H1 (cell line): ENCODE data around the gene NUMB. TPM values are rescaled to one million over a fixed set of nuclear protein-coding genes. Genes with fewer than 3 reads are reported as not detected.

ENCODE experiments used
- CTCF ChIA-PET: fragments of 300-600 bp; sonication (Branson Sonifier 250); formaldehyde crosslinking; loops from one replicate; lab custom pipeline; 2021; ENCODE audit not compliant: partially characterized antibody; lab: Charles Lee
- POLR2A ChIA-PET: fragments of 300-600 bp; sonication (Branson Sonifier 250); formaldehyde crosslinking; loops from one replicate; lab custom pipeline; 2021; ENCODE audit warnings: inconsistent platforms; ENCODE audit not compliant: partially characterized antibody; lab: Charles Lee
- DNase-seq, 2 experiments: peaks; one replicate each; pipeline versions ENCODE4 v3.0.0 to v3.0.0-alpha.2; 2010 to 2022; ENCODE audit warnings: low spot score in 2 of 2, low read depth in 1 of 2, mixed read lengths in 1 of 2
- FAIRE-seq: peaks from 2 replicates; lab custom pipeline; 2011; peaks lifted over from hg19 to GRCh38; lab: Jason Lieb, UNC
- H2AFZ ChIP-seq: 2 replicates; pipeline ENCODE4 v1.8.1; 2012; ENCODE audit warnings: low read length, inconsistent platforms
- H2AK5ac ChIP-seq: 2 replicates; pipeline ENCODE4 v1.6.1; 2013; ENCODE audit warnings: low read depth, low read length
- H2BK120ac ChIP-seq: replicated peaks from 2 replicates; pipeline ENCODE3; 2013; ENCODE audit warnings: low read depth, low read length, inconsistent platforms
- H2BK12ac ChIP-seq: 2 replicates; pipeline ENCODE4 v1.6.1; 2013; ENCODE audit warnings: low read depth, low read length
- H2BK15ac ChIP-seq: 2 replicates; pipeline ENCODE4 v1.6.1; 2013; ENCODE audit warnings: low read length
- H2BK20ac ChIP-seq: 2 replicates; pipeline ENCODE4 v1.6.1; 2013; ENCODE audit warnings: low read length
- H2BK5ac ChIP-seq: 2 replicates; pipeline ENCODE4 v1.6.1; 2013; ENCODE audit warnings: low read depth, low read length
- H3K14ac ChIP-seq: 2 replicates; pipeline ENCODE4 v1.6.1; 2013; ENCODE audit warnings: inconsistent platforms; ENCODE audit not compliant: insufficient read length
- H3K18ac ChIP-seq: 2 replicates; pipeline ENCODE4 v1.6.1; 2013; ENCODE audit warnings: low read length; ENCODE audit errors: extremely low read depth
- H3K23ac ChIP-seq: 2 replicates; pipeline ENCODE4 v1.6.1; 2013; ENCODE audit warnings: inconsistent platforms; ENCODE audit not compliant: insufficient read length
- H3K23me2 ChIP-seq: 2 replicates; pipeline ENCODE4 v1.6.1; 2013; ENCODE audit warnings: low read depth, low read length
- H3K27ac ChIP-seq: 2 replicates; pipeline ENCODE4 v1.6.1; 2011; ENCODE audit warnings: low read depth, low read length, inconsistent platforms
- H3K27me3 ChIP-seq, 4 experiments: replicated peaks in 1 of 4; 1 replicate in 1 of 4; 2 replicates in 3 of 4; pipeline versions ENCODE4 v1.6.1 to v1.8.1; 2011 to 2013; ENCODE audit warnings: low read length in 3 of 4, mild to moderate bottlenecking in 3 of 4, inconsistent platforms in 2 of 4, mixed read lengths in 2 of 4, moderate library complexity in 1 of 4; ENCODE audit not compliant: control insufficient read depth in 3 of 4, insufficient read depth in 3 of 4; ENCODE audit errors: extremely low read depth in 1 of 4
- H3K36me3 ChIP-seq, 4 experiments: 2 replicates each; pipeline versions ENCODE4 v1.6.1 to v1.8.1; 2011 to 2013; ENCODE audit warnings: mild to moderate bottlenecking in 4 of 4, low read length in 3 of 4, moderate library complexity in 2 of 4, control low read depth in 1 of 4, inconsistent platforms in 1 of 4; ENCODE audit not compliant: insufficient read depth in 4 of 4, control insufficient read depth in 2 of 4
- H3K4ac ChIP-seq: replicated peaks from 2 replicates; pipeline ENCODE3; 2013; ENCODE audit warnings: low read length, low read depth, mixed read lengths, inconsistent platforms; ENCODE audit not compliant: insufficient read length
- H3K4me1 ChIP-seq, 4 experiments: replicated peaks in 1 of 4; 1 replicate in 1 of 4; 2 replicates in 3 of 4; pipeline versions ENCODE4 v1.6.1 to v1.8.1; 2011 to 2013; ENCODE audit warnings: low read length in 3 of 4, inconsistent platforms in 2 of 4, mixed read lengths in 1 of 4; ENCODE audit not compliant: insufficient read depth in 4 of 4, control insufficient read depth in 3 of 4
- H3K4me2 ChIP-seq, 2 experiments: 2 replicates each; pipeline versions ENCODE4 v1.6.1 to v1.8.1; 2011 to 2013; ENCODE audit warnings: low read depth in 2 of 2, low read length in 2 of 2, control low read depth in 1 of 2, inconsistent platforms in 1 of 2, mild to moderate bottlenecking in 1 of 2; ENCODE audit not compliant: insufficient read depth in 1 of 2
- H3K4me3 ChIP-seq, 4 experiments: fragments of 200-600, 300-600 bp in 1 of 4; sonication (generic), shearing (Covaris generic), sonication (Bioruptor Twin) in 1 of 4; 2 replicates each; pipeline versions ENCODE4 v1.5.1 to v1.8.1; 2011 to 2016; ENCODE audit warnings: low read length in 4 of 4, low read depth in 3 of 4, control low read depth in 2 of 4, inconsistent platforms in 2 of 4, mild to moderate bottlenecking in 2 of 4, mixed read lengths in 1 of 4, moderate library complexity in 1 of 4; ENCODE audit not compliant: insufficient read depth in 2 of 4; ENCODE audit errors: extremely low read depth in 1 of 4
- H3K56ac ChIP-seq: replicated peaks from 2 replicates; pipeline ENCODE3; 2013; ENCODE audit warnings: low read depth, mild to moderate bottlenecking, mixed read lengths, low read length, inconsistent platforms; ENCODE audit not compliant: insufficient read length
- H3K79me1 ChIP-seq: 2 replicates; pipeline ENCODE4 v1.6.1; 2013; ENCODE audit warnings: low read depth, low read length, control low read depth
- H3K79me2 ChIP-seq, 2 experiments: 2 replicates each; pipeline versions ENCODE4 v1.6.1 to v1.8.1; 2012 to 2013; ENCODE audit warnings: low read length in 2 of 2, mild to moderate bottlenecking in 2 of 2, inconsistent platforms in 1 of 2; ENCODE audit not compliant: insufficient read depth in 2 of 2, control insufficient read depth in 1 of 2
- H3K9ac ChIP-seq, 4 experiments: replicated peaks in 1 of 4; 1 replicate in 1 of 4; 2 replicates in 3 of 4; pipeline versions ENCODE4 v1.6.1 to v1.8.1; 2011 to 2013; ENCODE audit warnings: low read depth in 3 of 4, low read length in 3 of 4, control low read depth in 2 of 4, mild to moderate bottlenecking in 2 of 4, moderate library complexity in 2 of 4, inconsistent platforms in 1 of 4; ENCODE audit errors: extremely low read depth in 1 of 4
- H3K9me3 ChIP-seq, 2 experiments: 2 replicates each; pipeline versions ENCODE4 v1.6.1 to v1.8.1; 2012 to 2013; ENCODE audit warnings: mild to moderate bottlenecking in 2 of 2, moderate library complexity in 2 of 2, control low read depth in 1 of 2, inconsistent platforms in 1 of 2, low read depth in 1 of 2, low read length in 1 of 2, mixed read lengths in 1 of 2; ENCODE audit not compliant: insufficient read depth in 2 of 2
- H4K20me1 ChIP-seq, 2 experiments: replicated peaks in 1 of 2; 2 replicates each; pipeline versions ENCODE3 to v1.8.1; 2011 to 2013; ENCODE audit warnings: inconsistent platforms in 2 of 2, low read length in 2 of 2, mild to moderate bottlenecking in 1 of 2; ENCODE audit not compliant: insufficient read depth in 2 of 2, control insufficient read depth in 1 of 2
- H4K5ac ChIP-seq: 2 replicates; pipeline ENCODE4 v1.6.1; 2013; ENCODE audit warnings: low read length, low read depth, mixed read lengths, inconsistent platforms; ENCODE audit not compliant: insufficient read length
- H4K8ac ChIP-seq: 2 replicates; pipeline ENCODE4 v1.8.0; 2013; ENCODE audit warnings: mild to moderate bottlenecking, moderate library complexity, low read length, inconsistent platforms; ENCODE audit not compliant: insufficient read depth; ENCODE audit errors: extremely low read depth
- H4K91ac ChIP-seq: replicated peaks from 2 replicates; pipeline ENCODE3; 2013; ENCODE audit warnings: low read length, mixed read lengths, inconsistent platforms; ENCODE audit not compliant: insufficient read length
- EP300 ChIP-seq, 2 experiments: IDR thresholded peaks; 1 replicate in 1 of 2; 2 replicates in 1 of 2; pipeline ENCODE4 v1.6.1; 2011 to 2012; ENCODE audit warnings: low read depth in 2 of 2, low read length in 2 of 2, mild to moderate bottlenecking in 2 of 2, borderline replicate concordance in 1 of 2, inconsistent platforms in 1 of 2, moderate library complexity in 1 of 2
- GABPA ChIP-seq: IDR thresholded peaks from 2 replicates; pipeline ENCODE4 v1.6.1; 2011; ENCODE audit warnings: mild to moderate bottlenecking, low read length, moderate library complexity, borderline replicate concordance; ENCODE audit not compliant: insufficient read depth
- GTF2F1 ChIP-seq: IDR thresholded peaks from 2 replicates; pipeline ENCODE4 v1.6.1; 2012; ENCODE audit warnings: low read depth, low read length, improper control_type of control experiment, borderline replicate concordance
- JUND ChIP-seq: IDR thresholded peaks from 2 replicates; pipeline ENCODE4 v1.6.1; 2011; ENCODE audit warnings: mild to moderate bottlenecking, improper control_type of control experiment, low read length
- POLR2AphosphoS5 ChIP-seq: IDR thresholded peaks from 2 replicates; pipeline ENCODE4 v1.6.1; 2011; ENCODE audit warnings: low read depth, low read length
- TAF7 ChIP-seq: optimal IDR thresholded peaks from 2 replicates; pipeline ENCODE3; 2011; ENCODE audit warnings: low read depth, mild to moderate bottlenecking, inconsistent platforms, low read length, moderate library complexity, borderline replicate concordance
- YY1 ChIP-seq: IDR thresholded peaks from 2 replicates; pipeline ENCODE4 v1.6.1; 2011; ENCODE audit warnings: low read depth, mild to moderate bottlenecking, low read length
- WGBS, 2 experiments: shearing (Covaris generic) in 1 of 2; methylation state at CpG; one replicate each; pipeline versions ENCODE4 v1.1.6 to v1.1.7; 2013 to 2015; ENCODE audit warnings: low lambda C conversion rate in 2 of 2, mixed read lengths in 2 of 2, inconsistent platforms in 1 of 2, low coverage in 1 of 2, missing lambda C conversion rate in 1 of 2; ENCODE audit not compliant: insufficient replicate concordance in 2 of 2, insufficient coverage in 1 of 2, insufficient read length in 1 of 2; ENCODE audit errors: extremely low coverage in 1 of 2, missing lambda C conversion rate in 1 of 2; 5-methylcytosine and 5-hydroxymethylcytosine counted together
- polyA plus RNA-seq, 7 experiments: library from polyadenylated mRNA; depleted of rRNA in 3 of 7; stranded (reverse) in 5 of 7; unstranded in 2 of 7; fragments of >200 nt in 5 of 7; fragments of 200-250 nt in 2 of 7; gene quantifications; 1 replicate in 5 of 7; 2 replicates in 1 of 7; 4 replicates in 1 of 7; pipeline versions ENCODE4 v1.2.1 to v1.2.3, GENCODE V29; 2011 to 2013; ENCODE audit warnings: missing spikeins in 2 of 7, mixed read lengths in 2 of 7
- total RNA-seq: library from RNA; stranded (reverse); fragmentation: NEBNext Ultra II Directional; extraction: Animal tissue kit (Norgen Biotek cat#: 25700); gene quantifications from 2 replicates; pipeline ENCODE4 v1.2.1, GENCODE V29; 2021

NUMB gene
- total and polyA plus RNA-seq, 2 of the 8 experiments (the other 6 are each of a cell fraction or from before 2014, with no cell fraction given) = 54.3 to 78.1 TPM

DNA sequence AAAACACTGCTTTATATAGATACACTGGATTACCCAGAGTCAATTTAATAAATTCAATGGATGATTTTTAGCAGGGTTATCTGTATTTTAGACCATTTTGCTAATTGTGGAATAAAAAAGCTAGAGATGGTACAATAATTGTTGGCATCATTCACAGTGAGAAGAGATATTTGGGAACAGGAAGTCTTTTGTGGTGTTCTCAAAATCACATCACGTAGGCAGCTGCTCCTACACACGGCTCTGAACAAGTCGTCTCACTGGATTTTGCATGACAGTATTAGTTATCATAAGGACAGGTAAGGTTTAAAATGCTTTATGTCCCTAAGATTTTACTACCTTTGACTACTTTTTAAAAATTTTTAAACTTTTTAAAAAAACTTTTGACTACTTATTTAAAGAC, 169.0 kb downstream of the NUMB start:
- no peak overlapping the region for H2BK5ac ChIP-seq
- H3K79me1 ChIP-seq = no peaks in the 10 kb centered on the region
- no peak overlapping the region for H3K27ac ChIP-seq
- no peak overlapping the region for H2BK12ac ChIP-seq
- H2BK15ac ChIP-seq = no peak overlapping the region
- H3K9ac ChIP-seq = no peak overlapping the region
- H3K23me2 ChIP-seq = no peaks in the 10 kb centered on the region
- DNase-seq (no peak), FAIRE-seq (no peak)
- no peaks in the 10 kb centered on the region for H3K27me3 ChIP-seq
- peaks cover 0 to 7% (median 5%) of the 10 kb centered on the region in 4 experiments; a peak in 3 of 8 replicates for H3K36me3 ChIP-seq
- H2BK120ac ChIP-seq = no peak overlapping the region
- H3K4me3 ChIP-seq = no peak overlapping the region
- no peak overlapping the region for H3K56ac ChIP-seq
- no peak overlapping the region for H2AFZ ChIP-seq
- CTCF ChIA-PET = interaction anchor here (0.5 to 3.5 kb wide), 4 partner anchors 58 to 826 kb away, joined by 3 to 13 read pairs (median 4); no protein-coding TSS in a partner anchor
- H3K79me2 ChIP-seq = no peaks in the 10 kb centered on the region
- H3K14ac ChIP-seq = no peak overlapping the region
- POLR2A ChIA-PET = interaction anchor here (0.6 to 1.6 kb wide), 4 partner anchors 51 to 161 kb away, joined by 3 to 4 read pairs (median 3); no protein-coding TSS in a partner anchor
- WGBS, 2 experiments = 84% methylated on average over 3 of the region's 3 CpGs; no CpG with 5 or more reads in 1 of the 2 experiments
- H4K5ac ChIP-seq = no peak overlapping the region
- no peak overlapping the region for H2AK5ac ChIP-seq
- H3K4me2 ChIP-seq = no peak overlapping the region
- H2BK20ac ChIP-seq = no peak overlapping the region
- peaks cover 3 to 32% (median 16%) of the 10 kb centered on the region in 4 experiments; a peak in 6 of 7 replicates for H3K4me1 ChIP-seq
- H3K23ac ChIP-seq = no peak overlapping the region
- H4K91ac ChIP-seq = no peak overlapping the region
- no peak overlapping the region for H3K4ac ChIP-seq
- H3K9me3 ChIP-seq = no peaks in the 10 kb centered on the region
- no peak overlapping the region for H4K8ac ChIP-seq
- no peaks in the 10 kb centered on the region for H4K20me1 ChIP-seq
- H3K18ac ChIP-seq = no peak overlapping the region; the same call in 1 of the 2 replicates
- no peak for TF ChIP-seq YY1
- TF ChIP-seq GABPA = no peak
- TF ChIP-seq EP300 (IDR thresholded peaks at IDR 0.05; ENCODE audit: borderline replicate concordance in 1 of 2, low read depth in 2 of 2, low read length in 2 of 2) = no peak
- no peak for TF ChIP-seq GTF2F1
- no peak for TF ChIP-seq POLR2AphosphoS5
- no peak for TF ChIP-seq JUND
- no peak for TF ChIP-seq TAF7
